IPS DF 6.9 (cell line): Measurements from ENCODE around the gene XPR1.
"Not testable (repeated sequence)": the region's sequence is repeated elsewhere in the genome, so short reads cannot be mapped to it uniquely, and the experiment has no call there.

ENCODE experiments used
- DNase-seq: peaks from one replicate; pipeline ENCODE4 v3.0.0-alpha.2; 2013; ENCODE audit warnings: low read depth, low spot score
- H3K27ac ChIP-seq: one replicate; pipeline ENCODE4 v1.5.1; 2013; ENCODE audit warnings: low read length, control low read depth
- H3K27me3 ChIP-seq: 2 replicates; pipeline ENCODE4 v1.6.1; 2013; ENCODE audit warnings: mild to moderate bottlenecking, low read length; ENCODE audit not compliant: control insufficient read depth, insufficient read depth
- H3K36me3 ChIP-seq: 2 replicates; pipeline ENCODE4 v1.6.1; 2013; ENCODE audit warnings: low read length; ENCODE audit not compliant: control insufficient read depth, insufficient read depth
- H3K4me1 ChIP-seq: 2 replicates; pipeline ENCODE4 v1.6.1; 2013; ENCODE audit warnings: low read length; ENCODE audit not compliant: control insufficient read depth, insufficient read depth
- H3K4me3 ChIP-seq: 2 replicates; pipeline ENCODE4 v1.5.1; 2013; ENCODE audit warnings: mild to moderate bottlenecking, low read length
- H3K9me3 ChIP-seq: 2 replicates; pipeline ENCODE4 v1.6.1; 2013; ENCODE audit warnings: low read length, inconsistent platforms; ENCODE audit not compliant: control insufficient read depth, insufficient read depth
- WGBS: extraction: QIAGEN DNeasy Blood & Tissue Kit; methylation state at CpG from one replicate; pipeline ENCODE4 v1.1.7; 2013; ENCODE audit warnings: mixed read lengths, missing lambda C conversion rate; ENCODE audit not compliant: insufficient read length, insufficient coverage; 5-methylcytosine and 5-hydroxymethylcytosine counted together

XPR1 gene

GRCh38 chr1:180644526-180645192 lies 12.8 kb downstream of the XPR1 start:
- Histone ChIP-seq H3K4me3 (no peak overlapping the region), H3K27me3 (no peaks in the 10 kb centered on the region), H3K27ac (no peak overlapping the region), H3K36me3 (no peaks in the 10 kb centered on the region), H3K4me1 (no peaks in the 10 kb centered on the region), H3K9me3 (no peaks in the 10 kb centered on the region)
- DNase-seq: no peak
- no CpG with 5 or more reads among the region's 7 CpGs for WGBS

GRCh38 chr1:180645261-180645660 lies 13.4 kb downstream of the XPR1 start:
- H3K4me1 ChIP-seq, H3K4me3 ChIP-seq, H3K27ac ChIP-seq, H3K9me3 ChIP-seq, H3K27me3 ChIP-seq, H3K36me3 ChIP-seq, DNase-seq: not testable (repeated sequence)
- no CpG with 5 or more reads among the region's 5 CpGs for WGBS

GRCh38 chr1:180646093-180646492 lies 14.3 kb downstream of the XPR1 start:
- H3K36me3 ChIP-seq: no peaks in the 10 kb centered on the region
- H3K27ac ChIP-seq: no peak overlapping the region
- no peaks in the 10 kb centered on the region for H3K9me3 ChIP-seq
- no CpG with 5 or more reads among the region's 5 CpGs for WGBS
- H3K4me3 ChIP-seq: no peak overlapping the region
- DNase-seq: no peak
- H3K4me1 ChIP-seq: no peaks in the 10 kb centered on the region
- H3K27me3 ChIP-seq: no peaks in the 10 kb centered on the region

GRCh38 chr1:180646547-180646946 lies 14.7 kb downstream of the XPR1 start:
- Histone ChIP-seq H3K27ac (no peak overlapping the region), H3K4me3 (no peak overlapping the region), H3K4me1 (no peaks in the 10 kb centered on the region), H3K27me3 (no peaks in the 10 kb centered on the region), H3K36me3 (no peaks in the 10 kb centered on the region), H3K9me3 (no peaks in the 10 kb centered on the region)
- DNase-seq: no peak
- WGBS: no CpG with 5 or more reads among the region's 4 CpGs

- DNase-seq: no peak
- Histone ChIP-seq H3K4me1 (no peaks in the 10 kb centered on the region), H3K36me3 (no peaks in the 10 kb centered on the region), H3K4me3 (no peak overlapping the region), H3K27ac (no peak overlapping the region), H3K9me3 (no peaks in the 10 kb centered on the region), H3K27me3 (no peaks in the 10 kb centered on the region)
- WGBS: no CpG with 5 or more reads among the region's 2 CpGs
These were observed 21.0 kb downstream of the XPR1 start for GRCh38 chr1:180652792-180653191.

GRCh38 chr1:180662709-180663108 lies 30.9 kb downstream of the XPR1 start:
- DNase-seq: no peak
- H3K36me3 ChIP-seq: no peaks in the 10 kb centered on the region
- no peak overlapping the region for H3K4me3 ChIP-seq
- no peaks in the 10 kb centered on the region for H3K27me3 ChIP-seq
- H3K9me3 ChIP-seq: no peaks in the 10 kb centered on the region
- no peak overlapping the region for H3K27ac ChIP-seq
- 0 out of 2 replicates have a peak, but pooled peaks cover 1% of the 10 kb centered on the region for H3K4me1 ChIP-seq

GRCh38 chr1:180670681-180671080 lies 38.9 kb downstream of the XPR1 start:
- no peak overlapping the region for H3K4me3 ChIP-seq
- DNase-seq: no peak
- no peaks in the 10 kb centered on the region for H3K27me3 ChIP-seq
- no peaks in the 10 kb centered on the region for H3K4me1 ChIP-seq
- H3K36me3 ChIP-seq: no peaks in the 10 kb centered on the region
- no CpG with 5 or more reads among the region's 1 CpG for WGBS
- H3K9me3 ChIP-seq: no peaks in the 10 kb centered on the region
- no peak overlapping the region for H3K27ac ChIP-seq

- no peaks in the 10 kb centered on the region for H3K4me1 ChIP-seq
- no peak for DNase-seq
- no peaks in the 10 kb centered on the region for H3K27me3 ChIP-seq
- no peak overlapping the region for H3K27ac ChIP-seq
- H3K4me3 ChIP-seq: no peak overlapping the region
- H3K36me3 ChIP-seq: no peaks in the 10 kb centered on the region
- no peaks in the 10 kb centered on the region for H3K9me3 ChIP-seq
These were observed 40.3 kb downstream of the XPR1 start for GRCh38 chr1:180672105-180672504.

GRCh38 chr1:180672505-180672904 lies 40.7 kb downstream of the XPR1 start:
- Histone ChIP-seq H3K36me3 (no peaks in the 10 kb centered on the region), H3K4me1 (no peaks in the 10 kb centered on the region), H3K27me3 (no peaks in the 10 kb centered on the region), H3K4me3 (no peak overlapping the region), H3K9me3 (no peaks in the 10 kb centered on the region), H3K27ac (no peak overlapping the region)
- no peak for DNase-seq

GRCh38 chr1:180674603-180675530 lies 43.0 kb downstream of the XPR1 start:
- H3K4me1 ChIP-seq: no peaks in the 10 kb centered on the region
- no peaks in the 10 kb centered on the region for H3K36me3 ChIP-seq
- H3K4me3 ChIP-seq: no peak overlapping the region
- H3K27ac ChIP-seq: no peak overlapping the region
- H3K27me3 ChIP-seq: no peaks in the 10 kb centered on the region
- no CpG with 5 or more reads among the region's 1 CpG for WGBS
- no peak for DNase-seq
- no peaks in the 10 kb centered on the region for H3K9me3 ChIP-seq

- H3K9me3 ChIP-seq: no peaks in the 10 kb centered on the region
- WGBS: no CpG with 5 or more reads among the region's 2 CpGs
- H3K27ac ChIP-seq: no peak overlapping the region
- no peak for DNase-seq
- no peaks in the 10 kb centered on the region for H3K4me1 ChIP-seq
- no peak overlapping the region for H3K4me3 ChIP-seq
- H3K27me3 ChIP-seq: no peaks in the 10 kb centered on the region
- H3K36me3 ChIP-seq: no peaks in the 10 kb centered on the region
These were observed 43.8 kb downstream of the XPR1 start for GRCh38 chr1:180675586-180675985.
